Mesodermal cell (in vitro differentiated cells): Measurements from ENCODE around the gene SUMO3.

Experiments used
- H3K27ac ChIP-seq: 2 replicates; pipeline ENCODE4 v1.7.0; 2013; ENCODE audit warnings: mild to moderate bottlenecking, low read depth, low read length, moderate library complexity; ENCODE audit not compliant: severe bottlenecking
- H3K36me3 ChIP-seq: 2 replicates; pipeline ENCODE4 v1.7.1; 2013; ENCODE audit warnings: mild to moderate bottlenecking, low read length, moderate library complexity; ENCODE audit not compliant: control insufficient read depth, insufficient read depth
- H3K4me1 ChIP-seq: one replicate; pipeline ENCODE4 v1.7.1; 2013; ENCODE audit warnings: mild to moderate bottlenecking, low read length; ENCODE audit not compliant: insufficient read depth, control insufficient read depth, poor library complexity, severe bottlenecking
- H3K4me3 ChIP-seq: 2 replicates; pipeline ENCODE4 v1.7.0; 2013; ENCODE audit warnings: low read length, control low read depth, mild to moderate bottlenecking; ENCODE audit not compliant: insufficient read depth, poor library complexity, severe bottlenecking; ENCODE audit errors: extremely low read depth
- H3K9me3 ChIP-seq: 2 replicates; pipeline ENCODE4 v1.7.1; 2013; ENCODE audit warnings: mild to moderate bottlenecking, low read length, moderate library complexity; ENCODE audit not compliant: control insufficient read depth
- WGBS, 2 experiments: methylation state at CpG; one replicate each; pipeline ENCODE4 v1.1.5; 2013; ENCODE audit warnings: missing lambda C conversion rate in 2 of 2; ENCODE audit not compliant: insufficient coverage in 2 of 2; 5-methylcytosine and 5-hydroxymethylcytosine counted together

Gene SUMO3

GRCh38 chr21:44813149-44813548 lies 4.7 kb downstream of the SUMO3 start:
- H3K4me1 ChIP-seq, result peaks cover 6% of the 10 kb centered on the region
- 94 to 98% methylated on average over 5 of the region's 10 CpGs for WGBS, 2 experiments
- peaks cover 48% of the 10 kb centered on the region for H3K36me3 ChIP-seq
- H3K27ac ChIP-seq, result no peak overlapping the region
- no peaks in the 10 kb centered on the region for H3K9me3 ChIP-seq
- no peak overlapping the region for H3K4me3 ChIP-seq

DNA sequence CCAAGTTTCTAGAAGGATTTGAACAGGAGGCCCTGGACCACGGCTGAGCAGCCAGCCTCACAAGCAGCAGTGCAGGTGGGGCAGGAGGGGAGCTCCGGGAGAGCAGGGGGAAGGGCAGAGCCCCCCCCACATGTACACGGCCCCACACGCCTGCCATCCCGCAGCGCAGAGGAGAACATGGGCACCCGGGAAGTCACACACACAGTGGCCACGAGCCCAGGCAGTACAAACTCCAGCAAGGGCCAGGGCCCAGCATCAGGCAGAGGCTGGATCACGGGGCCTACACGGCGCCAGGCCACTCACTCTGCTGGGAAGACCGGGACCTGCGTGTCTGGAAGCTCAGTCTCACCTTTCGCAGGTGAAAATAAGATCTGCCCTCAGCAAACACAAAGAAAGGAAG lies 5.2 kb downstream of the SUMO3 start:
- WGBS, 2 experiments, result 92 to 96% methylated on average over 9 to 11 of the region's 14 CpGs
- Histone ChIP-seq H3K4me3 (no peak overlapping the region), H3K9me3 (no peaks in the 10 kb centered on the region), H3K27ac (no peak overlapping the region), H3K36me3 (peaks cover 53% of the 10 kb centered on the region), H3K4me1 (peaks cover 6% of the 10 kb centered on the region)

DNA sequence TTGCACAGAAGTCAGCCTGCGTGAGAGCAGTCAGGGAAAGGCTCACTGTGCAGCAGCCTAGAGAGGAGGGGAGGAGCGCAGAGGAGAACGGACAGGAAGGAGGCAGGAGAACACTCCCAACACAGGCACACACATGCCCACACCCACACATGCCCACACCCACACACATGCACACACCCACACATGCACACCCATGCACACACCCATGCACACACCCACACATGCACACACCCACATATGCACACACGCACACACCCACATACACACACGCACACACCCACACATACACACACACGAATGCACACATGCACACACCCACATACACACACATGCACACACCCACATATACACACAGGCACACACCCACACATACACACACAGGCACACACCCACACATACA lies 7.1 kb downstream of the SUMO3 start:
- Histone ChIP-seq H3K4me3 (no peak overlapping the region), H3K9me3 (no peaks in the 10 kb centered on the region), H3K27ac (no peak overlapping the region), H3K4me1 (peaks cover 2% of the 10 kb centered on the region), H3K36me3 (peaks cover 72% of the 10 kb centered on the region)
- 89 to 95% methylated on average over 3 to 4 of the region's 6 CpGs for WGBS, 2 experiments

GRCh38 chr21:44805859-44806258 lies 12.0 kb downstream of the SUMO3 start:
- Histone ChIP-seq H3K36me3 (peaks cover 77% of the 10 kb centered on the region), H3K4me3 (no peak overlapping the region), H3K9me3 (no peaks in the 10 kb centered on the region), H3K4me1 (peaks cover 5% of the 10 kb centered on the region), H3K27ac (no peak overlapping the region)
- 93 to 100% methylated on average over 2 to 3 of the region's 4 CpGs for WGBS, 2 experiments

- Histone ChIP-seq H3K27ac (no peak overlapping the region), H3K4me1 (peaks cover 9% of the 10 kb centered on the region), H3K4me3 (no peak overlapping the region), H3K36me3 (peaks cover 74% of the 10 kb centered on the region), H3K9me3 (no peaks in the 10 kb centered on the region)
- WGBS, 2 experiments, result 67 to 87% methylated on average over 1 to 3 of the region's 4 CpGs
Measured at GRCh38 chr21:44805226-44805625, 12.6 kb downstream of the SUMO3 start.

- H3K4me3 ChIP-seq, result no peak overlapping the region
- WGBS, 2 experiments, result 95 to 97% methylated on average over 5 to 6 of the region's 6 CpGs
- H3K36me3 ChIP-seq, result peaks cover 73% of the 10 kb centered on the region
- no peak overlapping the region for H3K27ac ChIP-seq
- no peaks in the 10 kb centered on the region for H3K9me3 ChIP-seq
- peaks cover 13% of the 10 kb centered on the region for H3K4me1 ChIP-seq
Measured at GRCh38 chr21:44804762-44805161, 13.1 kb downstream of the SUMO3 start.

GRCh38 chr21:44803651-44804050 lies 14.2 kb downstream of the SUMO3 start:
- Histone ChIP-seq H3K27ac (no peak overlapping the region), H3K9me3 (no peaks in the 10 kb centered on the region), H3K4me3 (no peak overlapping the region), H3K36me3 (peaks cover 72% of the 10 kb centered on the region), H3K4me1 (peaks cover 14% of the 10 kb centered on the region)
- WGBS, 2 experiments, result 82 to 94% methylated on average over 3 of the region's 3 CpGs

DNA sequence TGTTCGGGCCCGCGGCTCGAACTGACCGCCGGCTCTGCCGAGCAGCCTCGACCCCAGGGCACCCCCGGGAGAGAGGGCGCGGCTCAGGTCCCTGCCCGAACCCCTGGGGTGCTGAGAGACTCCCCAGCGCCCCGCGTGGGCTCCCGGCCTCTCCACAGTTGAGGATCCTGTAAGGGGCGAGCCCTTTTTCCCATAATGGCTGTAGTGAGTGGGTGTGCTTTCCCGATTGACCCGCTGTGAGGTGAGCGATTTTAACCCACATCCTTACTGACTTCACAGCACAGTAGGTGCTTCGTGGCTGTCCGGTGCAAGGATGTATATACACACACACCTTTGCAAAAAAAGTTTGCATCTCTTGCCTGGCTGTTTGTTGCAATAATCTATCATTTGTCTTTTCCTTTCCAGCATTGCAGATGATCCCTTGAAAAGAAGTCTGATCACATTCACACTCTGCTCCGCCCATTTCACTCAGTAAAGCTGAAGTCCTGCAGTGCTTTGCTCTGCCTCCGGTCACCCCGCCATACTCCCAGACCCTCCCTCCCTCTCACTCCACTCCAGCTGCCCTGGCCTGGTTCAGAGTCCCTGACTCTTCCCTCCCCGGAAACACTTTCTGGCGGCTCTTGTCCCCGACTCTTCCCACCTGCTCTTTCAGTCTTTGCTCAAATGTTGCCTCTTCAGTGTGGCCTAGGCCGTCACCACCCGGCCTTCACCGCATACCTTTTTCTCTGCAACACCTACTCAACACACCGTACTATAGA lies 15.3 kb downstream of the SUMO3 start:
- Histone ChIP-seq H3K36me3 (peaks cover 72% of the 10 kb centered on the region), H3K4me3 (peak overlapping the region; percentile 91), H3K27ac (peak overlapping the region; percentile 64), H3K9me3 (no peaks in the 10 kb centered on the region), H3K4me1 (peaks cover 14% of the 10 kb centered on the region)
- 21 to 43% methylated on average over 13 to 26 of the region's 32 CpGs for WGBS, 2 experiments

- no peaks in the 10 kb centered on the region for H3K9me3 ChIP-seq
- H3K27ac ChIP-seq, result peak within 1 kb of the TSS; percentile 64
- H3K4me1 ChIP-seq, result peaks cover 14% of the 10 kb centered on the region
- peaks cover 71% of the 10 kb centered on the region for H3K36me3 ChIP-seq
- H3K4me3 ChIP-seq, result peak within 1 kb of the TSS; percentile 91
- WGBS, 2 experiments, result 0% methylated on average over 66 to 84 of the region's 97 CpGs
Measured at GRCh38 chr21:44801468-44802395, 16.1 kb downstream of the SUMO3 start, which contains the start of gene UBE2G2. Gene UBE2G2, minus strand, starts transcription at chr21:44801820. Its CDS starts 72 bp downstream, at chr21:44801748.

GRCh38 chr21:44800971-44801467 lies 16.8 kb downstream of the SUMO3 start:
- Histone ChIP-seq H3K36me3 (peaks cover 69% of the 10 kb centered on the region), H3K9me3 (no peaks in the 10 kb centered on the region), H3K4me1 (peaks cover 14% of the 10 kb centered on the region), H3K27ac (peak overlapping the region; percentile 64), H3K4me3 (peak overlapping the region; percentile 91)
- 3 to 4% methylated on average over 16 to 17 of the region's 17 CpGs for WGBS, 2 experiments
